HG03039 (cell line): ENCODE data around the gene RBFOX1.

Experiments used
- ATAC-seq: cut with Tn5 transposase; IDR thresholded peaks from one replicate; pipeline ENCODE4 v1.9.1; 2021; ENCODE audit warnings: mild to moderate bottlenecking, moderate library complexity; ENCODE audit not compliant: unreplicated experiment

The RBFOX1 gene

GRCh38 chr16:7372095-7372494, 39.5 kb downstream of the RBFOX1 start:
- no peak for ATAC-seq

- no peak for ATAC-seq
These were observed 41.1 kb downstream of the RBFOX1 start for GRCh38 chr16:7373776-7374175.

DNA sequence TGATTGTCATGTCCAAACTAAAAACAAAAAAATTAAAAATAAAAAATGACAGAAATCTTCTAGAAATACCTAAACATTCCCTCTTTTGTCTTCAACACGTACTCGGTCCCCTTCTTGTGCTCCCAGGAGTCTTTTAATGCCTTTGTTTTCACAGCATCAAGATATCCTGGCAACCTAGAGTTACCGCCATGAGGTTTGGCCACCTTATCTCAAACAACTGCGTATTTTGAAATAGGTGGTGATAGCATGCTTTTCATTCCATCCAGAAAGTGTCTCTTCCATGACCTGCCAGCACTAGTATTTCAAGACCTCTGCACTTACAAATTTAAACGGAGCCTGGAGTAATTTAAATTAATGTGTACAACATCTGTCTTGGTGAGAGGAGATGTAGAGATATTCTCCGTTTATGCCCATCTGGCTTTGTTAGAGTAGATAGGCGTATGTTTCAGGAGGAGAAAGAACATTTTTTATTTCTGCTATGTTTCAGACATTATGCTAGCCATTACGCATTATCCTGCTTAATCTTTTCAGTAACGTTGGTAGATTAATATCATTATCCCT, 42.0 kb downstream of the RBFOX1 start:
- ATAC-seq: no peak

GRCh38 chr16:7376227-7376626, 43.6 kb downstream of the RBFOX1 start:
- no peak for ATAC-seq

DNA sequence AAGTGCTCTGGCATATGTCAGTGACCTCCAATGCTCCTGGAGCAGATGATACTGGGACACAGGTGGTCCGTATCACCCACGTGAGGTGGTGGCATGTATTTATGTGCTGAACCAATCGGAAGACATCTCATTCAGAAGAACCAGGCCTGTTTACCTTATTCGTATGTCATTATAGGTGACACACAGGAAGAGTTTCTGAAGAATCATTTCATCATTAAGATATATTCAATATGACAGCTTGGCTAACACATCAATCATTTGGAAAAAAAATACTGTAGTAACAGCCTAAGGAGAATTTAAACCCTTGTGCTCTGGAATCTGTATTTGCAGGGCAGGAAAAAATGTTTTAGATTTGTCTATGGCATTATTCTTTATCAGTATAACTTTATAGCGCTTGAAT, 44.6 kb downstream of the RBFOX1 start:
- no peak for ATAC-seq

- no peak for ATAC-seq
These were observed 45.5 kb downstream of the RBFOX1 start for GRCh38 chr16:7378024-7378695.

DNA sequence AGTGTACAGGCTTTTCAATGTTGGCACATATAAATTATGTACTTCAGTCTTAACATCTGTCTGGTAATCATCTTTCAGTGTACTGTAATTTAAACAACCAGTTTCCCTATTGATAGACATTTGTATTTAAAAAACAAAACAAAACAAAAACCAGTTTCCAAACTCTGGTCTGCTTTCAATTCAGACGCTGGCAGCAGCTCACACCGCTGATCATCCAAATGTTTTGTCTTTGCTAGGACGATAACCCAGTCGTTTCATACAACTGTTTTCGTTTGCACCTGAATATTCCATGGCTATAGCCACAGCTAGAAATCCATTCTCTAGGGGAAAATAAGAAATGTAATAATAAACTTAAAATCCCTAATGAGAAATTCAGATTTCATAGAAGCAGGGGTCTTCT, 47.8 kb downstream of the RBFOX1 start:
- ATAC-seq: no peak

- ATAC-seq: no peak
These were observed 48.3 kb downstream of the RBFOX1 start for GRCh38 chr16:7380911-7381310.

- no peak for ATAC-seq
These were observed 49.0 kb downstream of the RBFOX1 start for GRCh38 chr16:7381671-7382070.

GRCh38 chr16:7382521-7382920, 49.9 kb downstream of the RBFOX1 start:
- ATAC-seq: no peak

- no peak for ATAC-seq
These were observed 58.3 kb downstream of the RBFOX1 start for GRCh38 chr16:7390974-7391373.

DNA sequence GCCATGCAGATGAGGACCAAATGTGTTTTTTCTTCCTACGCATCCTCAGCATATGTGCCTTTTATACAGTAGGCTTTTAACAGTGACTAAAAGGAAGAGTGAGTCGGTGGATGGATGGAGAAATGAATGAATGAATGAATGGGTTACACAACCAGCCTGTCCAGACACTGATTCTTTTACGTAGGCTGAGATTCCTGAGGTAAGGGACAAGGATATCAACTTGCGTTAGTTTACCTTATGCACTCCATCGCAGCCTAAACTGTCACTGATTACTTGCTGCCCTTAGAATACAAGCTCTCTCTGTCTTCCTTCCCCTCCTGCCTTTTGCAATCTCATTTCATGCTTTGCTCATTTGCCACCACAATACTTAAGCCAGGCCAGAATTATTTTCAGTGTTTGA, 59.0 kb downstream of the RBFOX1 start:
- no peak for ATAC-seq

DNA sequence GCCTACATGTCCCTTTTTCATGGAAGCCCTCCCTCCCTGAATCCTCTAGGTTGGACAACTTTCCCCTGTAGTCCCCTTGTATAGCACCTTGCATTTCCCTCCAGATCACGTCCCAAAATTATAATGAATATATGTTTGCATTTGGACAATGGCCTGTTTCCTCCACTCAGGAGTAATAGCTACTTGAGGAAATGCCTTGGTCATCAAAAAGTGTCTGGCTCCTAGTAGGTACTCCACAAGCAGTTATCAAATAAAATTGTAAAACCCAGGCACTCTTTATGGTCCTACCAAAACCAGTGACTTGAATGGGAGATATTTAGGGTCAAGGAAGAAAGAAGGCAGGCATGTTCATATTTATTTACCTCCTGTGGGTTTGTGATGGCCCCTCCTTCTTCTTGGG, 59.6 kb downstream of the RBFOX1 start:
- ATAC-seq: no peak

DNA sequence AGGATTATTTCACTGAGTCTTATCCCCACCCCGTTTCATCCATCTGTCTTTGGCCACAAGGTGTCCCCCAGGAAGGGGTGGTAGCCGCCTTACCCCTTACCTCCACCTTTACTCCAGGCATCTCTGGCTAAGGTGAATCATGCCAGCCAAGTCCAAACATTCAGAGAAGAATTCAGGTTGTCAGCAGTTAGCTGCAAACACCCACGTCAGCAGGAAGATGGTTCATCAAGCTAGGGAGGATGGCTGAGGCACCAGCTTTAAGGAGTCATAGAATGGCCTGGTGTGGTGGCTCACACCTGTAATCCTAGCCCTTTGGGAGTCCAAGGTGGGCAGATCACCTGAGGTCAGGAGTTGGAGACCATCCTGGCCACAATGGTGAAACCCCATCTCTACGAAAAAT, 61.0 kb downstream of the RBFOX1 start:
- no peak for ATAC-seq

DNA sequence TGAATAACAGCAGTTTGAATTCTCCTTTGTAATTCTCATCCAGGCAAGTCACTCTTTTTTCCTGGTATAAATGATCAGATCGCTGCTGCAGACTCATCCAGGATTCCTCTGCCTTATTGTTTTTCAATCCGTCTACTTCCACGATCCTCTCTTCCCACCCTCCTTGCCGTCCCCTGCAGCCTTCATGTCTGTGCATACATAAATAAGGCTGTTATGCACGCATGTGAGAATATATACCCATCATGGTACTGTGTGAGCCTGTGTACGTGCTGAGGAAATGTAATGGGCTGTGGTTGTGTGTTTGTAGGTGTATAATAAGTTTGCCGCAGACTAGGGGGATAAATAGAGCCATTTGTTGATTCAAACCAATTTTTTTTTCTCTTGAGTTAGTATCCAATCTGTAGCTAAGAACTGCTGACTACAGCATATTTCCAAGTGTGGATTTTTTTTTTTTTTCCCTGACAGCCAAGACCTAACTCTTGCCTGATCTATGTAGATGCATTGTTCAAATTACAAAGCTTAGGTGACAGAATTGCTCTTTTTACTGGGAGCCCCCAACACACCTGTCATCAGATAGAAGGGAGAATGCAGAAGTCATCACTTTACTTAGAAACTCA, 62.2 kb downstream of the RBFOX1 start:
- no peak for ATAC-seq

GRCh38 chr16:7397901-7398300, 65.3 kb downstream of the RBFOX1 start:
- ATAC-seq: no peak

GRCh38 chr16:7398536-7398935, 65.9 kb downstream of the RBFOX1 start:
- no peak for ATAC-seq

GRCh38 chr16:7399296-7399695, 66.7 kb downstream of the RBFOX1 start:
- no peak for ATAC-seq

DNA sequence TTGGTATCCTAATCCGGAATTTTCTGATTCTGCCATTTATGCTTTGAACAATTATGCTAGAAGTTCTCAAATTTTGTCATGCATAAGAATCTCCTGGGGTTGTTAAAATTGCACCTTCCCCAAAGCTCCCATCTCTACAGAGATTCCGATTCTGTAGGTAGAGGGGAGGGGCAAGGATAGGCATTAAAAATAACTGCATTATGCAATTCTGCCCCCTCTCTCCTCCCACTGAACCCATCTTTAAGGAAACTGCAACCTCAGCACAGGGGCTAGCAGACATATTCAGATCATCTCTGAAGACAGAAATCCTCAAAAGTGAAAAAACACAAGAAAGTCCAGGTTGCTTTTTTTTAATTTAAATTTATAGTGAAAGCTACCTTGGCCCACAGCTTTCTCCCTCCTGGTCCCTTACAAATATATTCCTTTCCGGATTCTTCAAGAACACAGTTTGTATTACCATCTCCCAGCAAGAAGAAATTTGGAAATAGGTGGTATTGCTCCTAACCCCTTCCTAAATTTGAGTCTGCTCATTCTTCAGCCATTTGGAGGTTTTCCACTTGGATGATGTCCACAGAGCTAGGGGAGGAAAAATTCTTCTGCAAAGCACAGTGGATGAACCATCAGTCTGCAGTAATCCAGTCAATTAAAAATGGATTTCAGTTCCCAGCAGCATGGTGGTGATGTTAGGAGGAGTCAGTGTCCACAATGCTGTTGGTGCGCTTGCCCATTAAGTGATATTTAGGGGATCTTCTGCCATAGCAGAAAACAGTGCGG, 67.7 kb downstream of the RBFOX1 start:
- no peak for ATAC-seq

GRCh38 chr16:7404217-7404616, 71.6 kb downstream of the RBFOX1 start:
- no peak for ATAC-seq

DNA sequence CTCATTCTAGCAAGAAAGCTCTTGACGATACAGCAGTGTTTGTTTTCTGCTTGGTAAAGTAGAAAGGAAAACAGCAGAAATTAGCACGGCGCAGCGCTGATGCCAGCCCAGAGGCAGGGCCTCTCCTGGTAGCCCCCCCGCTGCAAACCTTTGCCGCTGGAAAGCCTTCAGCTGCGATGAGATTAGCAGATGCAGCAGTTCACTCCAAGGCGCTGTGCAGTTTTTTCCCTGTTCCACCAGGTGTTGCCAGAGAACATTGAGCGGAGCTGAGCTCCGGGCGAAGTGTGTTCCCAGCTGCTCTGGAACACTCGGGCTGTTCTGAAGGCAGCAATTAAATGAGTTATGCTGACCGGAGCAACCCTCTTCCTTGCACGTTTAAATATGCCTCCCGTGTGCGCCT, 72.5 kb downstream of the RBFOX1 start:
- ATAC-seq: no peak
